NCI-H2107 (cell line): ENCODE measurements around the gene HPCA.
A peak's percentile ranks its signal among the peaks of the same experiment; 100 is the strongest.
"Not testable (repeated sequence)": the region's sequence is repeated elsewhere in the genome, so short reads cannot be mapped to it uniquely, and the experiment has no call there.

Experiments
- DNase-seq: peaks from one replicate; lab custom pipeline; 2025; lab: John Stamatoyannopoulos, UW

HPCA gene

GRCh38 chr1:32902535-32902920 is 16.2 kb downstream of the HPCA start:
- no peak for DNase-seq

- DNase-seq = no peak
Measured at GRCh38 chr1:32903991-32904785, 17.9 kb downstream of the HPCA start.

GRCh38 chr1:32904797-32905196 is 18.5 kb downstream of the HPCA start:
- DNase-seq = no peak

DNA sequence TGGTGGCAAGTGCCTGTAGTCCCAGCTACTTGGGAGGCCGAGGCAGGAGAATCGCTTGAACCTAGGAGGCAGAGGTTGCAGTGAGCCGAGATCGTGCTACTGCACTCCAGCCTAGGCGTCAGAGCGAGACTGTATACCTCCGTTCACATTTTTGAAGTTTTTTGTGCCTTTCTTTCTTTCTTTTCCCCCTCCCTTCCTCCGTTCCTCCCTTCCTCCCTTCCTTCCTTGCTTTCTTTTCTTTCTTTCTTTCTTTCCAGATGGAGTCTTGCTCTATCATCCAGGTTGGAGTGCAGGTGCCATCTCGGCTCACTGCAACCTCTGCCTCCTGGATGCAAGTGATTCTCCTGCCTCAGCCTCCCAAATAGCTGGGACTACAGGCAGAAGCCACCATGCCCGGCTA is 19.3 kb downstream of the HPCA start:
- DNase-seq = not testable (repeated sequence)

- no peak for DNase-seq
Measured at GRCh38 chr1:32906654-32907053, 20.4 kb downstream of the HPCA start.

DNA sequence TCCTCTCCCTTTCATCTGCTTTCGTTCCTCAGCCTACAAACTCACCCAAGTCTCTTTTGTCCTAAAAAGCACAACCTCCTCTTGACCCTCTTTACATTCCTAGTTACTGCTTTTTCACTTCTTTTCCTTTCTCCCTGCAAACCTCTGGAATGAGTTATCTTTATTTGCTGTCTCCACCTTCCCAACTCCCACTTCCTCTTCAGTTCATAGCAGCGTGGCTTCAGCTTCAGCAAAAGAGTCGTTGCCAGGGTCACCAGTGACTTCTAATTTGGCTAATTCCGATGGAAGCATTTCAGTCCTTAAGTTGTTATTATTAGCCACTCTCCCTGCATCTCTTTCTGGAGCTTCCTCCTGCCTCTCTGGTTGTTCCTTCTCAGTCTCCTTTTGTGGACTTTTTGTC is 21.1 kb downstream of the HPCA start:
- no peak for DNase-seq

GRCh38 chr1:32910319-32910718 is 24.0 kb downstream of the HPCA start:
- DNase-seq = no peak

DNA sequence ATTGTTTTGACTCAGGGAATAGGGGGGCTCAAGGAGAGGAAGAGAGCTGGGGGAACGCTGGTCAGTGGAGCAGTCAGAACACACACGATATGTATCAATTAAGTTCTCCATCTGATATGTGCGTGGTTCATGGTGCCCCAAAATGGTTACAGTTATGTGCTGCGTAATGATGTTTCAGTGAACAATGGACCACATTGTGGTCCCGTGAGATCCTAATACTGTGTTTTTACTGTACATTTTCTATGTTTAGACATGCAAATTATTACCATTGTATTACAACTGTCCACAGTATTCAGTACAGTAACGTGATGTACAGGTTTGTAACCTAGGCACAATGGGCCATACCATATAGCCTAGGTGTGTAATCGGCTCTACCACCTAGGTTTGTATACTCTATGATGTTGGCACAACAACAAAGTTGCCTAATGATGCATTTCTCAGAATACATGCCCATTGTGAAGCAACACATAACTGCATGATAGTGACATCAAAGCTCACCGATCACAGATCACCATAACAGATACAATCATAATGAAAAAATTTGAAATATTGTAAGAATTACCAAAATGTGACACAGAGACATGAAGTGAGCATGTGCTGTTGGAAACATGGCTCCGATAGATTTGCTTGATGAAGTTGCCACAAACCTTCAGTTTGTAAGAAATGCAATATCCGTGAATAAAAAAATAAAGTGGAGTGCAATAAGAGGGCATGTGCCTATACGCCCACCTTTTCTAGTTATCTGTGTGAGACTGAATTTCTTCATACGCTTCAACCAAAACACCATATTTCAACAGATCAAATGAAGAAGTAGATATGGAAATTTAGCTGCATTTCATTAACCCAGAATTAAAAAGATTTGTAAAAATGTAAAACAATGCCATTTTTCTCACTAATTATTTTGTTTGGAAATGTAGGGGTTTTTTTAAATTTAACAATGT is 29.7 kb downstream of the HPCA start:
- DNase-seq = no peak

- DNase-seq = no peak
Measured at GRCh38 chr1:32917521-32917920, 31.2 kb downstream of the HPCA start.

DNA sequence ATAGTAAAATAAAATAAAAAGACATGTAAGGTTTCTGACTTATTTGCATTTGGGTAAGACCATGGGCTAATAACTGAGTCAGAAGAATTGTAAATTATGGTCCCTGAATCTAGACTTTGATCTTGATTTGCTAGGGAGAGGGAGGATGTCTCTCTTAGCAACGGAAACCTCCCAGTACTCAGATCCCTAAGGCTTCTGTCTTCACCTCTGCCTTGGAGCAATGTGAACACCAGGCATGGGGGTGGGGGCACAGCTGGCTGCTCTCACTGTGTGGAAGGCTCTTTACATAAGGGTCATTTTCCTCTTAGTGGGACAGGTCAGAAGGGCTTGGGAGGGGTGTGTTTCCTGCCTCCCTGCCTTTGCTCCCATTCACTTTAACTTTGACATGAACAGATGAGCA is 31.9 kb downstream of the HPCA start:
- no peak for DNase-seq

- no peak for DNase-seq
Measured at GRCh38 chr1:32919811-32920733, 33.8 kb downstream of the HPCA start.

GRCh38 chr1:32920833-32921232 is 34.5 kb downstream of the HPCA start:
- no peak for DNase-seq

DNA sequence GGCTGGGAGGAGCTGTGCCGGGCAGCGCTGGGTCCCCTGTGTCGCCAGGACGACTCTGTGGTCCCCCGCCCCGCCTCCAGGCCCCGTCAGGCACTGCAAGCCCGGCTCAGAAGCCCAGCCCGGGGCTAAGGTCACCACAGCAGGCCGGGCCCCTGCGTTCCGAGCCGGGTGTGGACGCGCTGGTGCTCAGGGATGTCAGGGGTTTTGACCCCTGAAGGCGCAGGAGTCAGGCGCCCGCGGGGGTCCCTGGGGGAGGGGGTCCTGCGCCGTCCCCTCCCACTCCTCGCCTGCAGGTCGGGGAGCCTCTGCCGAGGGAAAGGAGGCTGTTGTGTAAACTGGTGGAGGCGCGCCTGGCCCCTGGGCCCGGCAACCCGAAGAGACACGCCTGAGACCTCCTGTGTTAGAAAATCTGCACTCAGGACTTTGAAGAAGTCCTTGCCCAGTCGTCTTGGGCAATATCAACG is 38.6 kb downstream of the HPCA start:
- no peak for DNase-seq

DNA sequence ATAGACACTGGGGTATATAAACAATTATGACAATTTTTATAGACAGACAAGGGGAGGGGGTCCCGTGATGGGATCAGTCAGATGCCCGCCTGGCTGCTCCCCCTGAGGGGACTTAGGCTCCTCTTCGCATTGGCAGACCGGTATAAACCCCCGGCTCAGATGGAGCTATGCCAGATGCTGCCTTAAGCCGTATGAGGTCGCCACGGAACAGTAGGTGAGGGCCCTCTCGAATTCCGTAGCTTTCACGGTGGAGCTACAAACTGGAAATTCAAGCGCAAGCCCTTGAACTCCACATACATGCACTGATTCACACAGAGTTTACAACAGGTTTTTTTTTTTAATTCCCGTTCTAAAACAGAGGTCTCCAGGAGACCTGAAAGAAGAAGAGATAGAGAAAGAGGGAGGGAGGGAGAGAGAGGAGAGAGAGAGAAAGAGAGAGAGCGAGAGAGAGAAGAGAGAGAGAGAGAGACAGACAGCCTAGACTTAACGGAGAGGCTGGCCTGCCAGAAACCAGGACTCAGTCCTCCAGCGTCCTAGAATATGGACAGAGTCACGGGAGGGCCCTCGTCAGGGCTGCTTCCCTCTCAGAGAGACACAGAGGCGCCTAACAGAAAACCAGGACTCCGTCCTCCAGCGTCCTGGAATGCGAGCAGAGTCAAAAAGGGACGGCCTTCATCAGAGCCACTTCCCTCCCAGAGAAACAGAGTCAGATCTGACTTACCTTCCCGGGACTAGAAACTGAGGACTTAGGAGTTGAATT is 39.3 kb downstream of the HPCA start:
- DNase-seq = peak; percentile 30

DNA sequence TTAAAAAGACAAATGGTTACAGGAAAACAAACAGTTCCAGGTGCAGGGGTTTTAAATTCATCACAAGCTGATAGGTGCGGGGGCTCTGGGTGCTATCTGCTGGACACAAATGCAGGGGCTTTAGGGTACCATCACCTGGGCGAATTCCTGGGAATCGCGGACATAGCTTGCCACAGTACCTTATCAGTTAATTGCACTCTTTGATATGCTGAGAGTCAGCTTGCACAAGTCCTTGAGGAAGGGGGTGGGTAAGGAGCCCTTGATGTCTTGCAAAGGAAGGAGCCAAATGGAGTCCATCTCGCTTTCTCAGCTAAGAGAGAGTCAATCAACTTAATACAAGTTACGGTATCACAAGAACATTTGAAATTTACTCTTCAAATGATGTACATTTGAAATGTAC is 40.3 kb downstream of the HPCA start:
- DNase-seq = no peak

- DNase-seq = no peak
Measured at GRCh38 chr1:32927441-32927840, 41.1 kb downstream of the HPCA start.

DNA sequence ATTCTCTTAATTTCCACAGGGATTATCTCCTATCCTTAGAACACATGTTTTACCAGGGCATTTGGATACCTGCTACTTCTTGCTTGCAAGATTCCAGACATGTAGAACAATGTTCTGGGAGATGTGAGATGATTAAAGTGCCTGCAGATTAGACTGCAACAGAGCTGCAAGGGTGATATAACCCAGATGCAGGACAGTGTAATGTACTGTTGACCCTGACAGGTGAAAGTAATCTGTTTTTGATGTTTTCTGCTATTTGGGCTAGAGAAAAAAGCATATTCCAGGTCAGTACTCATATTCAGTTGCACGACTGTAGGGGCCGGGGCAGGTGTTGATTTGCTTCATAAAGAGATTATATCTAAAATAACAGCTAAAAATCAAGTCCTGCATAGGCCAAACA is 42.0 kb downstream of the HPCA start:
- no peak for DNase-seq

DNA sequence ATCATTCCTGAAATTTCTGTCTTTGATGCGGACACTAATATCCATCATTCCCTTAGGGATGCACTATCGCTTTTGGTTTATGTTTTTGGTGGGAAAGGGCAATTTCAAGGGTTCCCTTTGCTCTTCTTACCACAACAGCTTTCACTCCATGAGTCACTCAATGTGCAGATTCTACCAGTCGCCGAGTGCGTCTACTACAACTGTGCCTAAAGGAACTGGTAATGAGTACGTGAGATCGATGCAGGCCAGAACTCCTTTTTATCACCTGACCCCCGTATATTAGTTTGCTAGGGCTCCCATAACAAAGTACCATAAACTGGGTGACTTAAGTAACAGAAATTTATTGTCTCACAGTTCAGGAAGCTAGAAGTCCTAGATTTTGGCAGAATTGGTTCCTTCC is 42.4 kb downstream of the HPCA start:
- DNase-seq = no peak

DNA sequence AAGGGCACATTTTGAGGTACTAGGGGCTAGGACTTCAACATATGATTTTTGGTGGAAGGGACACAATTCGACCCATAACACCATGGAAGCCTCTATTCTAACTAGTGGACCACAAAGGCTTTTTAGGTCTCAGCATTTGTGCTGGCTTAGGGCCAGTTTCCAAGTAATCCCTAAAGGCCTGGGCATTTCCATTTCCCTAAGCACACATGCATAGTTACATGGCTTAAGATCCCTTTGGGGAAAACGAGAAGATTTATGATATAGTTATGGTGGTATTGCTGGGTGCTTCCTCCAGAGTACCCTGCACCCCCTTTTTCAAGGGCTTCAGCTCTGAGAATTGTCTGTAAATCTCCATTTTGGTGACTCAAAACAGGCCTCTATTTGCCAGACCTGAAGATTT is 43.1 kb downstream of the HPCA start:
- DNase-seq = no peak

DNA sequence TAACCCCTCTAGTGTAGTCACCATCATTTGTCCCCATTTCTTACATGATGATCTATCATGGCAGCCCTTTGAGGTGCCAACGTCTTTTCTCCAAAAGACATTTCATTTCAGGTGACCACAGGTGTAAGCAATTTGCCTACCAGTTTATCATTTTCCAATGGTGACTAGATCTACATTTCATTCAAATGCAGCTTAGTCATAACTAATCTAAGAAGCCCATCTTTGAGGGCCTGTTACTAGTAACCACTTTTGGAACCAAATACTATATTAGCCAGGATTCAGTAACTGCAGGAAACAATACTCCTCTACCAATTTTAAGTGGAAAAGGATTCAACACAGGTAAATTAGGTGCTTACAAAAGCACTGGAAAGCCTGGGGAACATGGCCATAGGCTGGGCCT is 45.5 kb downstream of the HPCA start:
- DNase-seq = no peak

DNA sequence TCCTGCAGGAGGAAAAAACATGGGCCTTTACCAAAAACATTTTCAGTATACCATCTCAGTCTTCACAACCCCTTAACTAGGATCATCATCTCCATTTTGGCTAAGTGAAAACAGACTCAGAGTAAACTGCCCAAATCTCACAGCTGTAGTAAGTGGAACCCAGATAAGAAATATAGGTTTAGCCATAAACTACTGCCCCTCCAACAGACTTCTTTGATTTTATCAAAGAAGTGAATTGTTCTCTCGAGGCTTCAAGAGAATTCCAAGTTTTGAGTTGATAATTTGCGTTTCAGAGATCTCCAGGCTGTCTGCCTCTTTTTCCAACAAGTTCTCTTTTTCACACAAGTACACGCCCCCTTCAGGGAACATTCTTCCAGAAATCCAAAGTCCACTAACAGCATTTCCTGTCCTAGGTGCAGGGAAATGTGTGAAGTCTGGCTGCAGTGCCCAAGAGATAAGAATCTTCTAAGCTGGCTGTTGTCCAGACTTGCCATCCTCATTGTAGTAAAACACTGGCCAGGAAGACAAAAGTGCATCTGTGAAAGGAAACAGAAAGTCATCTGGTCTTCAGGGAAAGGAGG is 47.5 kb downstream of the HPCA start:
- DNase-seq = no peak
